ENCODE measurements around the gene P2RY14. TPM values are rescaled to one million over a fixed set of nuclear protein-coding genes. Genes with fewer than 3 reads are reported as not detected.
"Not testable (repeated sequence)": the region's sequence is repeated elsewhere in the genome, so short reads cannot be mapped to it uniquely, and the experiment has no call there.

The P2RY14 gene
- total and polyA plus RNA-seq, 2 donors (not counting 1 experiment from before 2014, with no cell fraction given), result 0.26 TPM; not detected in 1

DNA sequence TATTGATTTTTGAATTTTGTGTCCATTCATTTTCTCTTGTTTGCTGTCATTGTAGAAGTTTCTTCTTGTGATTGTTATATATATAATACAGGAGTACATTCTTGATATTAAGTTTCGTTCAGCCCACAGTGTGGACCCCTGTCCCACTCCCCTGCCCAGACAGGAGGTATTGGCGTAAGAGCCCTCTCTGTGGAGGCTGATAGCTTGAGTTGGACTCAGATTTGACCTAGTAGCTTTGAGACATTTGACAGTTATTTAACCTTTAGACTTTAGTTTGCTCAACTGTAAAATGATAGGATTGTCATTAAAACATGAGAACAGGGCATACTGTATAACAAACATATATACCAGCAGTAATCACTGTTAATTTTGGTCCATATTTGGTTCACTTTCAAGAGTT lies 102.4 kb downstream of the P2RY14 start:
- Histone ChIP-seq H3K4me2 (ENCODE audit: extremely low read depth, insufficient read depth, low read length) (no peak overlapping the region), H3K27ac (ENCODE audit: insufficient read depth, low read length) (no peak overlapping the region), H3K27me3 (ENCODE audit: control insufficient read depth, insufficient read depth, low read length) (no peaks in the 10 kb centered on the region), H4K20me1 (ENCODE audit: control insufficient read depth, extremely low read depth, insufficient read depth, low read length) (no peaks in the 10 kb centered on the region), H3K4me1 (ENCODE audit: control insufficient read depth, extremely low read depth, insufficient read depth, low read length) (no peaks in the 10 kb centered on the region), H3K9ac (ENCODE audit: insufficient read depth, low read length) (no peak overlapping the region), H3K36me3 (ENCODE audit: control insufficient read depth, insufficient read depth, low read length) (no peaks in the 10 kb centered on the region), H3K79me2 (ENCODE audit: control insufficient read depth, insufficient read depth, low read length) (no peaks in the 10 kb centered on the region), H3K4me3 (replicated peaks in 1 of 4; ENCODE audit: control extremely low read depth in 1 of 4, insufficient read depth in 1 of 4, low read depth in 3 of 4, low read length in 4 of 4) (no peak overlapping the region), H3K9me3 (ENCODE audit: control insufficient read depth, insufficient read depth, low read depth, low read length) (no peaks in the 10 kb centered on the region), H2AFZ (ENCODE audit: low read length) (no peak overlapping the region)
- no peak for DNase-seq (ENCODE audit: low read depth in 2 of 2)
- TF ChIP-seq, protein P1, sequence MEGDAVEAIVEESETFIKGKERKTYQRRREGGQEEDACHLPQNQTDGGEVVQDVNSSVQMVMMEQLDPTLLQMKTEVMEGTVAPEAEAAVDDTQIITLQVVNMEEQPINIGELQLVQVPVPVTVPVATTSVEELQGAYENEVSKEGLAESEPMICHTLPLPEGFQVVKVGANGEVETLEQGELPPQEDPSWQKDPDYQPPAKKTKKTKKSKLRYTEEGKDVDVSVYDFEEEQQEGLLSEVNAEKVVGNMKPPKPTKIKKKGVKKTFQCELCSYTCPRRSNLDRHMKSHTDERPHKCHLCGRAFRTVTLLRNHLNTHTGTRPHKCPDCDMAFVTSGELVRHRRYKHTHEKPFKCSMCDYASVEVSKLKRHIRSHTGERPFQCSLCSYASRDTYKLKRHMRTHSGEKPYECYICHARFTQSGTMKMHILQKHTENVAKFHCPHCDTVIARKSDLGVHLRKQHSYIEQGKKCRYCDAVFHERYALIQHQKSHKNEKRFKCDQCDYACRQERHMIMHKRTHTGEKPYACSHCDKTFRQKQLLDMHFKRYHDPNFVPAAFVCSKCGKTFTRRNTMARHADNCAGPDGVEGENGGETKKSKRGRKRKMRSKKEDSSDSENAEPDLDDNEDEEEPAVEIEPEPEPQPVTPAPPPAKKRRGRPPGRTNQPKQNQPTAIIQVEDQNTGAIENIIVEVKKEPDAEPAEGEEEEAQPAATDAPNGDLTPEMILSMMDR (conservative IDR thresholded peaks at IDR 0.05 in 1 of 2, IDR thresholded peaks at IDR 0.05 in 1 of 2; ENCODE audit: low read depth in 1 of 2, low read length in 2 of 2), result no peak
- TF ChIP-seq EZH2 (IDR thresholded peaks at IDR 0.05; ENCODE audit: low read length, missing control alignments), result no peak

DNA sequence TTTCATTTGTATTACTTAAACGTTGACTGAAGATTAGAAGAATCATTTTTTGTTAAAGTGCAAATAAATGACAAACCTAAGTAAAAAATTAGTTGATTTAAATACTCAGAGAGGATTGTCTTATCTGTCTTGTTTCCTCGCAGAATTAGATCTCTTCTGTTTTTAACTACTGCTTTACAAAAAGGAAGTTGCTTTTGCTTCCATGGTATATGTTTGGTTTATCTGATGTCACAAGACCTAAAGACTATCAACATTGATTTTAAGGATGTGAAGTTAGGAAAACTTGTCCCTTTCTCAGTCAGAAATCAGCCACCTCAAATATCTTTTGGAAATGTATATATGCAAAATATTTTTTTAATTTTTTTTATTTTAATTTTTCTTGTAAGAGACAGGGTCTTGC lies 104.0 kb downstream of the P2RY14 start:
- no peak for DNase-seq (ENCODE audit: low read depth in 2 of 2)
- TF ChIP-seq, protein P1 (conservative IDR thresholded peaks at IDR 0.05 in 1 of 2, IDR thresholded peaks at IDR 0.05 in 1 of 2; ENCODE audit: low read depth in 1 of 2, low read length in 2 of 2), result no peak
- TF ChIP-seq EZH2 (IDR thresholded peaks at IDR 0.05; ENCODE audit: low read length, missing control alignments), result no peak
- no peaks in the 10 kb centered on the region for H3K9me3 ChIP-seq (ENCODE audit: control insufficient read depth, insufficient read depth, low read depth, low read length)
- H3K27me3 ChIP-seq (ENCODE audit: control insufficient read depth, insufficient read depth, low read length), result no peaks in the 10 kb centered on the region
- H3K27ac ChIP-seq (ENCODE audit: insufficient read depth, low read length), result no peak overlapping the region
- H4K20me1 ChIP-seq (ENCODE audit: control insufficient read depth, extremely low read depth, insufficient read depth, low read length), result no peaks in the 10 kb centered on the region
- no peak overlapping the region for H3K9ac ChIP-seq (ENCODE audit: insufficient read depth, low read length)
- H3K36me3 ChIP-seq (ENCODE audit: control insufficient read depth, insufficient read depth, low read length), result no peaks in the 10 kb centered on the region
- H3K4me1 ChIP-seq (ENCODE audit: control insufficient read depth, extremely low read depth, insufficient read depth, low read length), result no peaks in the 10 kb centered on the region
- H3K4me3 ChIP-seq (replicated peaks in 1 of 4; ENCODE audit: control extremely low read depth in 1 of 4, insufficient read depth in 1 of 4, low read depth in 3 of 4, low read length in 4 of 4), result no peak overlapping the region
- no peaks in the 10 kb centered on the region for H3K79me2 ChIP-seq (ENCODE audit: control insufficient read depth, insufficient read depth, low read length)
- no peak overlapping the region for H2AFZ ChIP-seq (ENCODE audit: low read length)
- H3K4me2 ChIP-seq (ENCODE audit: extremely low read depth, insufficient read depth, low read length), result no peak overlapping the region

DNA sequence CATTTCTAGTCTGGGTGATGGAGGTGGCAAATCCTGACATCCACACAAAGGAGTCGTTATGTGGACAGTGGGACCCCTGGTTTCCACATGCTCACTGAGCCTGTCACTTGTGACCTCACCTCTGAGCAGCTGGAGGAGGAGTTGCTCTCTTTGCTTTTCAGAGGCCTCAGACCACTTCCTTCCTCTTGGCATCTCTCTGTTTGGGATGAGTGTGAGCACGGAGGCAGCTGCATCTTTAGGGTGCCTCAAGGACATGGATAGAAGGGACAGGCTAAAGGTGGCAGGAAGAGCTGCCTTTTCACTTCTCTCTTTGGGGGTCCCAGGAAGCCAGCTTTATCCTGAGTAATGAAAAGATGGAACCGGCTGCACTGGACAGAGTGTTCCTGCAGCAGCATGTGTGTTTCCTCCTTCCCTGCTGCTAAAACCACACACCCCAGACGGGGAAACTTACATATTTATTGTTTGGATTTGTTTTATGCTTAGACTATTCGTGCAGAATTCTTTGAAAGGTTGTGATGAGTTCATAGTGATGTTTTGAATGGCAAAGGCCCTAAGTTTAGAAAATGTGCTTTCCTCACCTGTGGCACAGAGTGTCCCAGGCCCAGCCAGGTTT lies 107.1 kb downstream of the P2RY14 start:
- no peaks in the 10 kb centered on the region for H3K27me3 ChIP-seq (ENCODE audit: control insufficient read depth, insufficient read depth, low read length)
- no peaks in the 10 kb centered on the region for H3K79me2 ChIP-seq (ENCODE audit: control insufficient read depth, insufficient read depth, low read length)
- peak in 1 of 2 donors; percentile 3 for DNase-seq (ENCODE audit: low read depth in 2 of 2)
- H3K36me3 ChIP-seq (ENCODE audit: control insufficient read depth, insufficient read depth, low read length), result no peaks in the 10 kb centered on the region
- H3K4me3 ChIP-seq (replicated peaks in 1 of 4; ENCODE audit: control extremely low read depth in 1 of 4, insufficient read depth in 1 of 4, low read depth in 3 of 4, low read length in 4 of 4), result no peak overlapping the region
- no peaks in the 10 kb centered on the region for H4K20me1 ChIP-seq (ENCODE audit: control insufficient read depth, extremely low read depth, insufficient read depth, low read length)
- H2AFZ ChIP-seq (ENCODE audit: low read length), result peak overlapping the region; percentile 42
- TF ChIP-seq EZH2 (IDR thresholded peaks at IDR 0.05; ENCODE audit: low read length, missing control alignments), result no peak
- TF ChIP-seq, protein P1 (conservative IDR thresholded peaks at IDR 0.05 in 1 of 2, IDR thresholded peaks at IDR 0.05 in 1 of 2; ENCODE audit: low read depth in 1 of 2, low read length in 2 of 2), result no peak
- H3K27ac ChIP-seq (ENCODE audit: insufficient read depth, low read length), result no peak overlapping the region
- H3K9me3 ChIP-seq (ENCODE audit: control insufficient read depth, insufficient read depth, low read depth, low read length), result no peaks in the 10 kb centered on the region
- no peak overlapping the region for H3K9ac ChIP-seq (ENCODE audit: insufficient read depth, low read length)
- H3K4me1 ChIP-seq (ENCODE audit: control insufficient read depth, extremely low read depth, insufficient read depth, low read length), result no peaks in the 10 kb centered on the region
- H3K4me2 ChIP-seq (ENCODE audit: extremely low read depth, insufficient read depth, low read length), result no peak overlapping the region

DNA sequence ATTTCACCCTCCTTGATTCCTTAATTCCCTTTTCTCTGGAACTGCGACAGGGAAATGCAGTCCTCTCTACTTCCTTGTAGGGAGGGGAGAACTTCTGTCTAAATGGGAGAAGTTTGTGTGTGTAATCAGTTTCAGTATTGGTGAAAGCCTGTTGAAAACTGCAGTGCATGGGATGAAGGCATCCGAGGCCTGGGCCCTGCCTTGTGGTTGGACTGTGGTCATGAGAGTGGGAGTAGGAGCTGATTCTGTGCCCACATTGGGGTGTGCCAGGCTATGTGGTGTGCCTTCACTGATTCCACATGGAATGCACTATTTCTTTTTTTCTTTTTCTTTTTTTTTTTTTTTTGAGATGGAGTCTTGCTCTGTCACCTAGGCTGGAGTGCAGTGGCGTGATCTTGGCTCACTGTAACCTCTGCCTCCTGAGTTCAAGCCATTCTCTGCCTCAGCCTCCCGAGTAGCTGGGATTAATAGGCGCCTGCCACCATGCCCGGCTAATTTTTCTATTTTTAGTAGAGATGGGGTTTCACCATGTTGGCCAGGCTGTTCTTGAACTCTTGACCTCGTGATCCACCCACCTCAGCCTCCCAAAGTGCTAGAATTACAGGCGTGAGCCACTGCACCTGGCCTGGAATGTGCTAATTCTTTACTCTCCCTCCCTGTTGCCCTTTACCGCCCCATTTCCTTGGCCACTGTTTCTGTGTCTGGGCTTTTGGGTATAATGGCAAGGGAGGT lies 108.2 kb downstream of the P2RY14 start:
- not testable (repeated sequence) for H3K4me3 ChIP-seq (replicated peaks in 1 of 4; ENCODE audit: control extremely low read depth in 1 of 4, insufficient read depth in 1 of 4, low read depth in 3 of 4, low read length in 4 of 4); H3K27ac ChIP-seq (ENCODE audit: insufficient read depth, low read length); H3K27me3 ChIP-seq (ENCODE audit: control insufficient read depth, insufficient read depth, low read length); H3K9ac ChIP-seq (ENCODE audit: insufficient read depth, low read length); H3K4me1 ChIP-seq (ENCODE audit: control insufficient read depth, extremely low read depth, insufficient read depth, low read length); H3K9me3 ChIP-seq (ENCODE audit: control insufficient read depth, insufficient read depth, low read depth, low read length); H3K79me2 ChIP-seq (ENCODE audit: control insufficient read depth, insufficient read depth, low read length); H3K4me2 ChIP-seq (ENCODE audit: extremely low read depth, insufficient read depth, low read length); H2AFZ ChIP-seq (ENCODE audit: low read length); H3K36me3 ChIP-seq (ENCODE audit: control insufficient read depth, insufficient read depth, low read length); H4K20me1 ChIP-seq (ENCODE audit: control insufficient read depth, extremely low read depth, insufficient read depth, low read length)
- DNase-seq (ENCODE audit: low read depth in 2 of 2), result peak in 1 of 2 donors; percentile 39

Data from fibroblast of lung (primary cell).